Measurements from ENCODE around the gene CYSRT1.

Gene CYSRT1

GRCh38 chr9:137191245-137191644 is 33.7 kb upstream of the CYSRT1 start:
- no peak for DNase-seq

GRCh38 chr9:137191691-137192447 is 33.1 kb upstream of the CYSRT1 start:
- no peak for DNase-seq

GRCh38 chr9:137192448-137192780 is 32.6 kb upstream of the CYSRT1 start:
- no peak for DNase-seq

- DNase-seq = no peak
Measured at GRCh38 chr9:137192859-137193258, 32.1 kb upstream of the CYSRT1 start.

GRCh38 chr9:137193771-137194170 is 31.2 kb upstream of the CYSRT1 start:
- no peak for DNase-seq

GRCh38 chr9:137194388-137194787 is 30.6 kb upstream of the CYSRT1 start:
- no peak for DNase-seq

GRCh38 chr9:137194909-137195308 is 30.1 kb upstream of the CYSRT1 start:
- no peak for DNase-seq

GRCh38 chr9:137195525-137196220 is 29.3 kb upstream of the CYSRT1 start:
- DNase-seq = peak; percentile 54

- DNase-seq = no peak
Measured at GRCh38 chr9:137198051-137198901, 26.7 kb upstream of the CYSRT1 start.

GRCh38 chr9:137198902-137199283 is 26.1 kb upstream of the CYSRT1 start:
- no peak for DNase-seq

GRCh38 chr9:137199411-137200121 is 25.4 kb upstream of the CYSRT1 start:
- no peak for DNase-seq

- peak; percentile 94 for DNase-seq
Measured at GRCh38 chr9:137200311-137201204, 24.4 kb upstream of the CYSRT1 start, which contains the start of gene TPRN. Gene TPRN, minus strand, starts transcription at chr9:137200741. Its CDS starts 30 bp downstream, at chr9:137200711.

- DNase-seq = no peak
Measured at GRCh38 chr9:137201205-137201868, 23.6 kb upstream of the CYSRT1 start.

- DNase-seq = no peak
Measured at GRCh38 chr9:137202966-137203365, 22.0 kb upstream of the CYSRT1 start.

GRCh38 chr9:137204731-137205125 is 20.2 kb upstream of the CYSRT1 start:
- no peak for DNase-seq

GRCh38 chr9:137205126-137206069 is 19.6 kb upstream of the CYSRT1 start, which contains the start of the genes NDOR1 and TMEM203:
Gene NDOR1, plus strand, starts transcription at chr9:137205700. Its CDS starts 78 bp downstream, at chr9:137205778.
Gene TMEM203, minus strand, starts transcription at chr9:137205648. Its CDS starts 234 bp downstream, at chr9:137205414.
- no peak for DNase-seq

GRCh38 chr9:137206602-137207001 is 18.4 kb upstream of the CYSRT1 start:
- no peak for DNase-seq

- DNase-seq = no peak
Measured at GRCh38 chr9:137211532-137211931, 13.4 kb upstream of the CYSRT1 start.

GRCh38 chr9:137212520-137212919 is 12.5 kb upstream of the CYSRT1 start:
- DNase-seq = no peak
